ENCODE results near the gene BAX.

DNA sequence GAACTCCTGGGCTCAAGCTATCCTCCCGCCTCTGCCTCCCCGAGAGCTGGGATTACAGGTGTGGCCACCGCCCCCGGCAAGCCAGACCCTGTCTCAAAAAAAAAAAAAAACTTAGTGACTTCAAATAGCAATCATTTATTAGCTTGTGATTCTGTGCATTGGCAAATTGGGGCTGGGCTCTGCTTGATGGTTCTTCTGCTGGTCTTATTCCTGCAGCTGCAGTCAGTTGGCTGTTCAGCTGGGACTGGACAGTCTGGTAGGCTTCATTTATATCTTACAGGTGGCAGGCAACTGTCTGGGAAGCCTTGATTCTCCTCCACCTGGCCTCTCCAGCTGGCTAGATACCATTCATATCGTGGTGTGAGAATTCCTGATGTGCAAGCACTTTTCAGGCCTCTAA, 13.8 kb upstream of the BAX start:
- TF ChIP-seq CTCF (IDR thresholded peaks at IDR 0.05; ENCODE audit: low read depth, low read length) (no peak), POLR2A (IDR thresholded peaks at IDR 0.05; ENCODE audit: extremely low read depth, insufficient read length) (no peak), MYC (IDR thresholded peaks at IDR 0.05; ENCODE audit: low read depth, low read length) (no peak)
- TF ChIP-seq, protein P1, sequence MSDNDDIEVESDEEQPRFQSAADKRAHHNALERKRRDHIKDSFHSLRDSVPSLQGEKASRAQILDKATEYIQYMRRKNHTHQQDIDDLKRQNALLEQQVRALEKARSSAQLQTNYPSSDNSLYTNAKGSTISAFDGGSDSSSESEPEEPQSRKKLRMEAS (IDR thresholded peaks at IDR 0.05; ENCODE audit: low read depth, low read length): no peak
